Liver (tissue), 3 donors: ENCODE measurements around the gene NF1.

Source experiments
- FOXA1 ChIP-seq: IDR thresholded peaks from 2 replicates; pipeline ENCODE4 v1.6.1; 2016; ENCODE audit warnings: antibody characterized with exemption
- JUND ChIP-seq, 2 donors: IDR thresholded peaks; 2 replicates each; pipeline ENCODE4 v1.6.1; 2016; ENCODE audit warnings: antibody characterized with exemption in 2 of 2
- TAF1 ChIP-seq: conservative IDR thresholded peaks from 2 replicates; pipeline ENCODE4 v1.6.1; 2016; ENCODE audit warnings: antibody characterized with exemption, mild to moderate bottlenecking
- TF ChIP-seq, protein P1 (sequence below): fragments of 150-350 bp; IDR thresholded peaks from 2 replicates; pipeline ENCODE4 v1.5.1; 2017; ENCODE audit warnings: improper control_type of control experiment, low read depth, low read length; ENCODE audit not compliant: missing input control
- TF ChIP-seq, protein P2 (sequence below): IDR thresholded peaks from 2 replicates; pipeline ENCODE4 v1.6.1; 2016; ENCODE audit warnings: antibody characterized with exemption
- TF ChIP-seq, protein P3 (sequence below): IDR thresholded peaks from 2 replicates; pipeline ENCODE4 v1.6.1; 2016; ENCODE audit warnings: antibody characterized with exemption, mild to moderate bottlenecking
- donor health status: healthy.
- donor health status: healthy.

DNA sequence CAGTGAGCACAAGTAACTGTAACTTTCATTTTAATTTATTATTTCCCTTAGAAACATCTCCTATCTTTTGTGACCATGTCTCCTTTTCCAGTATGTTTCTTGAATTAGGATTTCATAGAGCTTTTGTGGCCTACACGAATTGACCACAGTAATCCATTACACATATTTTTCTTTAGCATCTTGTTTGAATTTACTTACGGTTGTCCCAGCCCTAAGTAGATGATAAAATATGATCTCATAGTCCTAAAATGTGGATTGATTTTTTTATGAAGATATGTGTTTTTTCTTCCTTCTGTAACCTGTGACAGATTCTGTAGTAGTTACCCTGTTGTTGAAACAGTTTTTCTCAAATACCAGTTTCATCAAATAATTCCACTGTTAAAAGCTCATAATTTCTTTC lies 61.5 kb downstream of the NF1 start:
- TF ChIP-seq, protein P1, sequence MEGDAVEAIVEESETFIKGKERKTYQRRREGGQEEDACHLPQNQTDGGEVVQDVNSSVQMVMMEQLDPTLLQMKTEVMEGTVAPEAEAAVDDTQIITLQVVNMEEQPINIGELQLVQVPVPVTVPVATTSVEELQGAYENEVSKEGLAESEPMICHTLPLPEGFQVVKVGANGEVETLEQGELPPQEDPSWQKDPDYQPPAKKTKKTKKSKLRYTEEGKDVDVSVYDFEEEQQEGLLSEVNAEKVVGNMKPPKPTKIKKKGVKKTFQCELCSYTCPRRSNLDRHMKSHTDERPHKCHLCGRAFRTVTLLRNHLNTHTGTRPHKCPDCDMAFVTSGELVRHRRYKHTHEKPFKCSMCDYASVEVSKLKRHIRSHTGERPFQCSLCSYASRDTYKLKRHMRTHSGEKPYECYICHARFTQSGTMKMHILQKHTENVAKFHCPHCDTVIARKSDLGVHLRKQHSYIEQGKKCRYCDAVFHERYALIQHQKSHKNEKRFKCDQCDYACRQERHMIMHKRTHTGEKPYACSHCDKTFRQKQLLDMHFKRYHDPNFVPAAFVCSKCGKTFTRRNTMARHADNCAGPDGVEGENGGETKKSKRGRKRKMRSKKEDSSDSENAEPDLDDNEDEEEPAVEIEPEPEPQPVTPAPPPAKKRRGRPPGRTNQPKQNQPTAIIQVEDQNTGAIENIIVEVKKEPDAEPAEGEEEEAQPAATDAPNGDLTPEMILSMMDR, result no peak
- TF ChIP-seq, protein P2, sequence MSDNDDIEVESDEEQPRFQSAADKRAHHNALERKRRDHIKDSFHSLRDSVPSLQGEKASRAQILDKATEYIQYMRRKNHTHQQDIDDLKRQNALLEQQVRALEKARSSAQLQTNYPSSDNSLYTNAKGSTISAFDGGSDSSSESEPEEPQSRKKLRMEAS, result no peak
- TF ChIP-seq JUND (IDR thresholded peaks at IDR 0.05) (no peak), FOXA1 (no peak), TAF1 (no peak)
- TF ChIP-seq, protein P3, sequence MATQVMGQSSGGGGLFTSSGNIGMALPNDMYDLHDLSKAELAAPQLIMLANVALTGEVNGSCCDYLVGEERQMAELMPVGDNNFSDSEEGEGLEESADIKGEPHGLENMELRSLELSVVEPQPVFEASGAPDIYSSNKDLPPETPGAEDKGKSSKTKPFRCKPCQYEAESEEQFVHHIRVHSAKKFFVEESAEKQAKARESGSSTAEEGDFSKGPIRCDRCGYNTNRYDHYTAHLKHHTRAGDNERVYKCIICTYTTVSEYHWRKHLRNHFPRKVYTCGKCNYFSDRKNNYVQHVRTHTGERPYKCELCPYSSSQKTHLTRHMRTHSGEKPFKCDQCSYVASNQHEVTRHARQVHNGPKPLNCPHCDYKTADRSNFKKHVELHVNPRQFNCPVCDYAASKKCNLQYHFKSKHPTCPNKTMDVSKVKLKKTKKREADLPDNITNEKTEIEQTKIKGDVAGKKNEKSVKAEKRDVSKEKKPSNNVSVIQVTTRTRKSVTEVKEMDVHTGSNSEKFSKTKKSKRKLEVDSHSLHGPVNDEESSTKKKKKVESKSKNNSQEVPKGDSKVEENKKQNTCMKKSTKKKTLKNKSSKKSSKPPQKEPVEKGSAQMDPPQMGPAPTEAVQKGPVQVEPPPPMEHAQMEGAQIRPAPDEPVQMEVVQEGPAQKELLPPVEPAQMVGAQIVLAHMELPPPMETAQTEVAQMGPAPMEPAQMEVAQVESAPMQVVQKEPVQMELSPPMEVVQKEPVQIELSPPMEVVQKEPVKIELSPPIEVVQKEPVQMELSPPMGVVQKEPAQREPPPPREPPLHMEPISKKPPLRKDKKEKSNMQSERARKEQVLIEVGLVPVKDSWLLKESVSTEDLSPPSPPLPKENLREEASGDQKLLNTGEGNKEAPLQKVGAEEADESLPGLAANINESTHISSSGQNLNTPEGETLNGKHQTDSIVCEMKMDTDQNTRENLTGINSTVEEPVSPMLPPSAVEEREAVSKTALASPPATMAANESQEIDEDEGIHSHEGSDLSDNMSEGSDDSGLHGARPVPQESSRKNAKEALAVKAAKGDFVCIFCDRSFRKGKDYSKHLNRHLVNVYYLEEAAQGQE, result no peak
